Erythroblast (primary cell): Measurements from ENCODE around the gene TUBB2A.

Experiments used
- GATA1 ChIP-seq: IDR thresholded peaks from 2 replicates; pipeline ENCODE4 v1.6.1; 2011; ENCODE audit warnings: low read depth, mild to moderate bottlenecking, control low read depth, low read length, moderate library complexity
- POLR2A ChIP-seq: IDR thresholded peaks from 2 replicates; pipeline ENCODE4 v1.6.1; 2011; ENCODE audit warnings: mild to moderate bottlenecking, low read length

- TF ChIP-seq POLR2A (no peak), GATA1 (no peak)
Measured at GRCh38 chr6:3124667-3125066, 32.7 kb downstream of the TUBB2A start.
